Activated naive CD8-positive, alpha-beta T cell treated with anti-CD3 and anti-CD28 coated beads, Interleukin-2, amount 10 ng/mL, durations not matched to agents 7 days and 5 days (primary cell): ENCODE data around the gene CDKAL1. TPM values are rescaled to one million over a fixed set of nuclear protein-coding genes. Genes with fewer than 3 reads are reported as not detected.

Source experiments
- ATAC-seq: fragments of 150-1000 bp; cut with Tn5 transposase; one replicate; pipeline ENCODE4 v1.10.0; 2021; ENCODE audit warnings: low read depth, moderate library complexity
- POLR2A ChIA-PET: fragments of 350-600 bp; sonication (Branson Sonifier 250); formaldehyde crosslinking; loops from one replicate; lab custom pipeline; 2021; ENCODE audit warnings: antibody characterized with exemption; lab: Charles Lee
- DNase-seq: peaks from one replicate; pipeline ENCODE4 v3.0.0; 2021
- H3K27ac Mint-ChIP-seq: one replicate; pipeline ENCODE4 v1.8.0; 2022; ENCODE audit warnings: mild to moderate bottlenecking, mixed read lengths
- H3K27me3 Mint-ChIP-seq: one replicate; pipeline ENCODE4 v1.8.0; 2022; ENCODE audit warnings: mild to moderate bottlenecking, moderate library complexity, mixed read lengths
- H3K36me3 Mint-ChIP-seq: one replicate; pipeline ENCODE4 v1.8.0; 2021; ENCODE audit warnings: mild to moderate bottlenecking, mixed read lengths
- H3K4me1 Mint-ChIP-seq: one replicate; pipeline ENCODE4 v1.8.0; 2021; ENCODE audit warnings: mixed read lengths
- H3K4me3 Mint-ChIP-seq: one replicate; pipeline ENCODE4 v1.8.0; 2022; ENCODE audit warnings: mild to moderate bottlenecking, moderate library complexity, mixed read lengths
- H3K9me3 Mint-ChIP-seq: one replicate; pipeline ENCODE4 v1.8.0; 2021; ENCODE audit warnings: mixed read lengths
- total RNA-seq, 2 experiments: library from RNA; stranded (reverse); gene quantifications; one replicate each; pipeline ENCODE4 v1.2.3, GENCODE V29; 2021

Gene CDKAL1
- total RNA-seq, 2 experiments from 2014 or later, result 22.7 to 24.4 TPM

DNA sequence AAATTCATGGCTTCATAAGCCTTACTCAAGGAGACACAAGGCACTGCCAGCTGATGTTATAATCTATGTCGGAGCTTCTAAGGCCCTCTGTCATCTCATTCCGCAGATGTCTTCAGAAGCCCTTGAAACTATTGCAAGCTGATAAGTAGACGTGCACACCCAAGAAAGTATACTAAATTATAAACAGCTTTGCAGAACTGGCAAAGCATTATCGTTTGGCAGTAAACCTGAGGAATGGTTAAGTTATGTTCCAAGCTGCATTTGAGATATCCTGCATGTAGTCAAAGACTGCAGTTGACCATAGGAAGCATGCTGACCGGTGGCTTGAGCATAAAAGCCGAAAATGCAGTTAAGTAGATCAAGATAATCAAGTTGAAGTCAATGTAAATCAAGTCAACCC lies 633.5 kb downstream of the CDKAL1 start:
- Mint-ChIP-seq H3K27me3 (no peaks in the 10 kb centered on the region), H3K9me3 (peaks cover 2% of the 10 kb centered on the region), H3K27ac (no peak overlapping the region), H3K4me3 (no peak overlapping the region), H3K36me3 (peaks cover 5% of the 10 kb centered on the region), H3K4me1 (peaks cover 27% of the 10 kb centered on the region)
- ATAC-seq, result no peak
- POLR2A ChIA-PET, result no interaction called here
- DNase-seq, result no peak

DNA sequence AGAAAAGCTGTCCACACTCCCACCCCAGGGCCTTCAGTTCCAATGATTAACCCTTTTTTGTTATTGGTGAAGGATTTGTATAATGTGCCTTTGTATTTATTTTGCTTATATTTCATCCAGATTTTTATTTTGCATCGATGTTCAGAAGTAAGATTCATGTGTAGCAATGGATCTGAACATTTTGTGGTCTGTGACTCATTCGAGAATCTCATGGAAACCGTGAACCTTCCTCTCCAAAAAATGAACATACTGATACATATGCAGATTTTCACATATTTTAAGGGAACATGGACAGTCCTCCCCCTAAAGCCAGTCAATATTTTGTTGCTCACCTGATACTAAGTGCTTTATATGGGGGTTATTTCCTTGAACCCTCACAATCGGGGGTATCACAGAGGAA lies 637.5 kb downstream of the CDKAL1 start:
- no peak for DNase-seq
- peaks cover 2% of the 10 kb centered on the region for H3K9me3 Mint-ChIP-seq

DNA sequence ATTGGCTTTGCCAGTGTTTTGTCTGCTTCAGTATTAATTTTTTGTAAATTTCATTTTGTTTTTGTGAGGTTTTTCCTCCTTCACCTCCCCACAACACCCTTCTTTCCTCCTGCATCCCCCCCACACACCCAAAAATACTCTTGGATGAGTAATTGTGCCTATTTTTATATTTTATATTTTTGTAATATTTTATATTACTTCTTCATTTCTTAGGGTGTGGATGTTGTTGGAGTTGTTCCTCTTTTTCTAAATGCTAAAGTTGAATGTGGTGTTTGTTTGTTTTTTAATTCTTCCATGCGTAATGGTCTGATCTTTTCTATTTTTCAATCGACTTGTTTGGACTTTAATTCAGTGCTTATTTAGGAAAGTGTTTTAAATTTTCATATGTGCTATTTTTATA lies 638.8 kb downstream of the CDKAL1 start:
- Mint-ChIP-seq H3K9me3 (peaks cover 2% of the 10 kb centered on the region), H3K4me3 (no peak overlapping the region), H3K36me3 (peaks cover 7% of the 10 kb centered on the region), H3K4me1 (no peaks in the 10 kb centered on the region), H3K27ac (no peak overlapping the region), H3K27me3 (no peaks in the 10 kb centered on the region)
- POLR2A ChIA-PET, result no interaction called here
- DNase-seq (no peak), ATAC-seq (no peak)

More for the DNA sequence above, 637.5 kb downstream of the CDKAL1 start:
- Mint-ChIP-seq H3K27me3 (no peaks in the 10 kb centered on the region), H3K36me3 (peaks cover 7% of the 10 kb centered on the region), H3K27ac (no peak overlapping the region), H3K4me1 (no peaks in the 10 kb centered on the region), H3K4me3 (no peak overlapping the region)
- no peak for ATAC-seq
- POLR2A ChIA-PET, result no interaction called here

DNA sequence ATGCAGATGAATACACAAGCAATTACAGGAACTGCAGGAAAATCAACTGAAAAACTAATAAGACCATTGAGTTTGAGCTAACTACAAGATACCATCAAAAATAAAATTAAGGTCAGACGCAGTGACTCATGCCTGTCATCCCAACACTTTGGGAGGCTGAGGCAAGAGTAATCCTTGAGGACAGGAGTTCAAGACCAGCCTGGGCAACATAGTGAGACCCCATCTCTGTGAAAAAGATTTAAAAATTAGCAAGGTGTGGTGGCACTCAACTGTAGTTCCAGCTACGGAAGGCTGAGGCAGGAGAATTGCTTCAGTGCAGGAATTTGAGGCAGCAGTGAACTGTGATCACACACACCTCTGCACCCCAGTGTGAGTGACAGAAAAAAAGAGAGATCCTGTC lies 639.4 kb downstream of the CDKAL1 start:
- ATAC-seq (no peak), DNase-seq (no peak)
- Mint-ChIP-seq H3K9me3 (peaks cover 2% of the 10 kb centered on the region), H3K27me3 (no peaks in the 10 kb centered on the region), H3K36me3 (peaks cover 7% of the 10 kb centered on the region), H3K4me3 (no peak overlapping the region), H3K27ac (no peak overlapping the region), H3K4me1 (no peaks in the 10 kb centered on the region)
- POLR2A ChIA-PET, result no interaction called here

DNA sequence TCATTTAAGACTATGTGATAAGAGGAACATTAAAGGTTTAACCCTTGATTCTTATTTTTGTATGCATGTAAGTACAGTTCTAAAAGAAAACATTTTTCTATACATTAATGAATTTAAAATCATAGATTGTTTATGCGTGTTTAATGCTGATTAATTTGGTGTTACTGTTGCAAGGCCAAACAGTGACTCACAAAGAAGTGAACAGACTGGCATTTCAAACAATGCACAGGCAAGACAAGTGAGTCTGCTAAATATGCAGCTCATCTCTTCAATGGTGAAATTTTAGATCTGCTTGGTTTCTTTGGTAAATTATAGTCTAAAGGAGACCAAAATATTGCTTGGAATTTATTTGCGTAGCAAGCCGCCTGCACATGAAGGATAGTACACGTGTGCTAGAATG lies 641.9 kb downstream of the CDKAL1 start:
- H3K4me1 Mint-ChIP-seq, result no peaks in the 10 kb centered on the region
- H3K27ac Mint-ChIP-seq, result no peak overlapping the region
- no peak overlapping the region for H3K4me3 Mint-ChIP-seq
- H3K27me3 Mint-ChIP-seq, result no peaks in the 10 kb centered on the region
- peaks cover 6% of the 10 kb centered on the region for H3K9me3 Mint-ChIP-seq
- peaks cover 8% of the 10 kb centered on the region for H3K36me3 Mint-ChIP-seq
- ATAC-seq, result no peak
- DNase-seq, result no peak
- POLR2A ChIA-PET, result no interaction called here

DNA sequence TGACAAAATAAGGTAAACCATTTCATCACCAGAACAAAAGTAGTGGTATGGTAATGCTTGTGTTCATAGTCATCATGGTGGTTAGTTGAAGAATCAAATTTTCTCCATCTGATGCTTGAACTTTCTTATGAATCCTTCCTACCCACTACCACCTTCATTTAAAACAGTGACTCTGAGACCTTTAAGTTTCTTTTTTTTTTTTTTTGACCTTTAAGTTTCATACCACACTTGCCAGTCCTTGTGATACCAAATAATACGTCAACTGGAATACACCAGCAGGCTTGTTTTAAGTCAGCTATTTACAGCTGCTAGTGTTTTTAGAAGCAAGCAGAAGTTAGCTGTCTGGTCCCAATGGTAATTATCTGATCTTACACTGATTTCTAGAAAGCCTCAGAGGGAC lies 645.9 kb downstream of the CDKAL1 start:
- no peaks in the 10 kb centered on the region for H3K27me3 Mint-ChIP-seq
- H3K36me3 Mint-ChIP-seq, result peaks cover 6% of the 10 kb centered on the region
- no peak overlapping the region for H3K4me3 Mint-ChIP-seq
- H3K27ac Mint-ChIP-seq, result no peak overlapping the region
- DNase-seq (no peak), ATAC-seq (no peak)
- H3K9me3 Mint-ChIP-seq, result peaks cover 6% of the 10 kb centered on the region
- H3K4me1 Mint-ChIP-seq, result no peaks in the 10 kb centered on the region
- POLR2A ChIA-PET, result no interaction called here

DNA sequence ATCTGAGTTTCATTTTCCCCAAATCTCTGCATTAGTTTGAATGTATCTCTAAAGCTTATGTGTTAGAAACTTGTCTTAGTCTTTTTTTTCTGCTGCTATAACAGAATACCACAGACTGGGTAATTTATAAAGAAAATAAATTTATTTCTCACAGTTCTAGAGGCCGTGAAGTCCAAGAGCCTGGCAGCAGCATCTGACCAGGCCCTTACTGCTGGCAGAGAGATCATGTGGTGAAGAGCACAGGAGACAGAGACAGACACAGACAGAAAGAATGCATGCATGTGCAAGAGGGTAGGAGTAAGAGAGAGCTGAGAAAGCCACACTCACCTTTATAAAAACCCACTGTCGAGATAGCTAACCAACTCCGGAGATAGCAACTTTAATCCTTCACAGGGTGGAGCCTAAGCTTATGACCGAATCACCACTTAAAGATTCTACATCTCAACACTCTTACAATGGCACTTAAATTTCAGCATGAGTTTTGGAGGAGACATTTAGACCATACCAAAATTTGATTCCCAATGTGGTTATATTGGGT lies 646.6 kb downstream of the CDKAL1 start:
- ATAC-seq (no peak), DNase-seq (no peak)
- H3K36me3 Mint-ChIP-seq, result peaks cover 6% of the 10 kb centered on the region
- H3K4me3 Mint-ChIP-seq, result no peak overlapping the region
- POLR2A ChIA-PET, result no interaction called here
- H3K9me3 Mint-ChIP-seq, result peaks cover 6% of the 10 kb centered on the region
- H3K27me3 Mint-ChIP-seq, result no peaks in the 10 kb centered on the region
- H3K4me1 Mint-ChIP-seq, result no peaks in the 10 kb centered on the region
- H3K27ac Mint-ChIP-seq, result no peak overlapping the region

DNA sequence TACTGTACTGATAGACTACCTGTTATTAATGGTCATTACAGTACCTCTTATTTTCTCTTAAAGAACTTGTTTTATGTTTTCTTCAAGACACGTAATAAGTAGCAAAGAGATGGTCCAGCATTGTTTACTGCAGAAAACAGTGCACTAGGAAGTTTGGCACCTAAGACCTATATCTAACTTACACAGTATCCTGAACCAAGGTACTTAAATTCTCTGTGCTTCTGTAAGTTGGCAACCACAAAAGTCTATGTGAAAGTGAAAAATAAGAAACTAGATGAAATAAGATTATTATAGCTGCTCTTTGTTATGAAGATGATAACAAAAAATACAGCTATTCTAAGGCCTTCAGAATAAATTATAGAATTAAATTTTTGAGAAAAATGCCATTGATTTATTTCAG lies 647.6 kb downstream of the CDKAL1 start:
- Mint-ChIP-seq H3K27me3 (no peaks in the 10 kb centered on the region), H3K4me1 (no peaks in the 10 kb centered on the region), H3K9me3 (peaks cover 6% of the 10 kb centered on the region), H3K27ac (no peak overlapping the region), H3K4me3 (no peak overlapping the region), H3K36me3 (peaks cover 6% of the 10 kb centered on the region)
- DNase-seq (no peak), ATAC-seq (no peak)
- POLR2A ChIA-PET, result no interaction called here

DNA sequence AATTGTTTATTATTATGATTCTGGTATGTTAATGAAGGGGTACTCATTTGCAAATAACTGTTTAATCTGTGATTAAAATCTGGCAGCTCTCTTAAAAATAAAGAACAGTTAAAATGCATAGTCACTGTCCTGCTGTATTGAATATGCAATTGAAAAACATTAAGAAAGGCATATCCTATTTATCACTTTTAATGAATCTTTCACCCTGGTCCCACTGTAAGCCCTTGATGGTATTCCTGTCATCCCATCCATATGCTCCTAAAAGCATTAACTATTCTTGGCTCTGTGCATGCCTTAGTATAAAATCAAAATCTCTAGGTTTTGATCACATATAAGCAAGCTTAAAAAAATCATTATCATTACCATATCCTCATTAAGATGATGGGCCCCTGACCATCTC lies 648.3 kb downstream of the CDKAL1 start:
- no peak overlapping the region for H3K4me3 Mint-ChIP-seq
- ATAC-seq, result no peak
- H3K4me1 Mint-ChIP-seq, result no peaks in the 10 kb centered on the region

DNA sequence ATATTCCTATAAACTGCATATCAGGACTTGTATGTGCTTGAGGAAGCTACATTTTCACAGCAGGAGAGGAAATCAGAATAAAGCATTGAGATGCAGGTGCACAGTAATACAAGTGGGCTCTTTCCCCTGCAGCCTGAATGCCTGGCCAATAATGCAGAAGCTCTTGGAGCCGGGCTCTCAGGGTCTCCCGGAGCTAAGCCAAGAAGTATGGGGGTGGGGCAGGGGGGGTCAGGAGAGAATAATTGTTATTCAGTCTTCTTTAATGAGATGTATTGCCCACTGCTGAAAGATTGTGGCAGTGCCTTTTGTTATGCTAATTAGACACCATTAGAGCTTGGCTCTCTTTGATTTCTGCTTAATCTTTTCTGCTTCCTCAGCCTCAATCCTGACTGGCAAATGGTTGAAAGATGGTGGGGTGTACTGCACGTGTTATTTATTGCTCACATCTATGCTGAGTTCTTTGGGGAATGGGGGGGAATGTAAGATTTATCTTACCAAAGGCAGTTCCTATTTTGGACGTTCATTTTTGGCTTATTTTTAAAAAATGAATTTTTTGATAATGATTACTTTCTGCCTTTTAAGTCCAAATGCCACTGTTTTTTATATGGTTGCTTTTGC lies 651.7 kb downstream of the CDKAL1 start:
- POLR2A ChIA-PET, result no interaction called here
- no peaks in the 10 kb centered on the region for H3K27me3 Mint-ChIP-seq
- ATAC-seq, result no peak

More for the DNA sequence above, 648.3 kb downstream of the CDKAL1 start:
- POLR2A ChIA-PET, result no interaction called here
- Mint-ChIP-seq H3K27me3 (no peaks in the 10 kb centered on the region), H3K27ac (no peak overlapping the region), H3K9me3 (peaks cover 6% of the 10 kb centered on the region), H3K36me3 (peaks cover 6% of the 10 kb centered on the region)
- no peak for DNase-seq

DNA sequence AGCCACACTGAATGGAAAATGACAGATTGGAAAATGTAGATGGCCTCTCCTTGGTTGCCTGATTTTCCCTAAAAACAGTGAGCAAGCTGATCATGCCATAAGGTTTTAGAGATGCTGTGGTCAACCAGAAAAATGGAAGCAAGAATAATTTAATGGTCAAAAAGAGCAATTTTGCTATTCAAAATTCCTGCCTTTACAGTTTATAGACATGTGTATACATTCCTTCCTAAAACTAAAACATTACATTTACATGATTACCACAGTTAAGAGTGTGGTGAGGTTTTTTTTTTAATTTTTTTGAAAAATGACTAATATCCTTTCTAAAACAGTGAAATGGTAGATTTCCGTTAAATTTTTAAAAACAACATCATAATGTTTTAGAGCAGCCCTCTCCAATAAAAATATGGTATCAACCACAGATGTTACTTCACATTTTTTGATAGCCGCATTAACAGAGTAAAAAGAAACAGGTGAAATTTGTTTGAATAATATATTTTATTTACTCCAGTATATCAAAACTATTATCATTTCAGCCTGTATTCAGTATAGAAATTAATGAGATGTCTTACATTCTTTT lies 652.3 kb downstream of the CDKAL1 start:
- Mint-ChIP-seq H3K4me1 (peaks cover 10% of the 10 kb centered on the region), H3K36me3 (peaks cover 4% of the 10 kb centered on the region), H3K27ac (no peak overlapping the region), H3K9me3 (no peaks in the 10 kb centered on the region), H3K4me3 (no peak overlapping the region), H3K27me3 (no peaks in the 10 kb centered on the region)
- no peak for DNase-seq
- POLR2A ChIA-PET, result no interaction called here
- ATAC-seq, result no peak

More for the DNA sequence above, 651.7 kb downstream of the CDKAL1 start:
- H3K27ac Mint-ChIP-seq, result no peak overlapping the region
- peaks cover under 1% of the 10 kb centered on the region for H3K9me3 Mint-ChIP-seq
- H3K4me1 Mint-ChIP-seq, result peaks cover 7% of the 10 kb centered on the region
- H3K4me3 Mint-ChIP-seq, result no peak overlapping the region
- DNase-seq, result no peak
- H3K36me3 Mint-ChIP-seq, result peaks cover 5% of the 10 kb centered on the region

DNA sequence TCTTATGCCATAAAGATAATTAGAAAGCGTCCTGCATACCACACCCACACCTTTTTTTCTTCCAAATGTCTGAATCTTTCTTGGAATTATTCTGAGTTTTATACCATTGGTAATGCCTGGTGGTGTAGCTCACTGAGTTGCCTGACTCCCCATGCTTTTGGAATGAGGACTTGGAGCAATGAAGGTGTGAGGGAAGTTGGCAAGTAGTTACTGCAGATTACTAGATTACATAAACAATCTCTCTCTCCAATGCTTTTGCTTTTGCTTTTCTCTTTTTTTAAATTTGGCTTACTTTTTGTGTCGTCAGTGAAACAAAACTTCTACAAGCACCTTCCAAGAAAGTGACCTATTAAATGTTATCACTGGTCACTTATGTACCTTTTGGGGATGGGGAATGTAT lies 653.2 kb downstream of the CDKAL1 start:
- Mint-ChIP-seq H3K4me3 (no peak overlapping the region), H3K27ac (no peak overlapping the region), H3K4me1 (peaks cover 10% of the 10 kb centered on the region), H3K9me3 (no peaks in the 10 kb centered on the region), H3K27me3 (no peaks in the 10 kb centered on the region), H3K36me3 (peaks cover 4% of the 10 kb centered on the region)
- DNase-seq (no peak), ATAC-seq (no peak)
- POLR2A ChIA-PET, result no interaction called here

DNA sequence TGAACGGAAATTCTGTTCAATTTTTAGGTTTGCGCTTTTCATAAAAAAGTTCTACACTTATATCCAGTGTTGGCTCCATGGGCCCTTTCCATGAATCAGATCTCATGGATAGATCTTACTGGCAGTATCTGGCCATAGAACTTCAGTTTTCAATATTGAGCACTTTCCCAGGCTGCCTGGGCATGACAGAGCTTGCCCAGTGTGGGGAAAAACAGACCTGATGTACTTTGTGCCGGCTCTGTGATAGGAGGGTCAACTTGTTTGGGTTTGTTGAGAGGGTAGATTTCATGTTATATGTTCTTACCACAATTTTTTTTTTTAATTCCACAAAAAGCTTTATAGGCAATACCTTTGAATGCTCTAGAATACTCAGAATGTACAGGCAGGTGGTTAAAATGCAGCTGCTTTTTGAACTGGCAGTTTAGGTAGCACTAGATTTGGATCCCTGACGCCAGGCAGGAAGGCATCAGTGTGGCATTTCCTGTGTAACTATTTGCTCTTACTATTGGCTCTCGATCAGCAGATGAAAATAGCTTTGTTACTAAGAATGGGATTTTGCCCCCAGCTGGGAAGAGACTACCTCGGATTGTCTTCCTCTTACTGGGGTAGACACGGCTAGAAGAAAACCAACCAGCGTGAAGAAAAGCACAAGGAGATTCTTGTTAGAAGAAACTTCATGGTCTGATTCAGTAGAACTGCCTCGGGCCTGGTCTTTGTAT lies 654.4 kb downstream of the CDKAL1 start:
- Mint-ChIP-seq H3K4me1 (peaks cover 10% of the 10 kb centered on the region), H3K9me3 (peaks cover 2% of the 10 kb centered on the region), H3K27me3 (no peaks in the 10 kb centered on the region), H3K36me3 (peaks cover 5% of the 10 kb centered on the region), H3K27ac (no peak overlapping the region), H3K4me3 (no peak overlapping the region)
- DNase-seq, result no peak
- no peak for ATAC-seq
- POLR2A ChIA-PET, result no interaction called here

DNA sequence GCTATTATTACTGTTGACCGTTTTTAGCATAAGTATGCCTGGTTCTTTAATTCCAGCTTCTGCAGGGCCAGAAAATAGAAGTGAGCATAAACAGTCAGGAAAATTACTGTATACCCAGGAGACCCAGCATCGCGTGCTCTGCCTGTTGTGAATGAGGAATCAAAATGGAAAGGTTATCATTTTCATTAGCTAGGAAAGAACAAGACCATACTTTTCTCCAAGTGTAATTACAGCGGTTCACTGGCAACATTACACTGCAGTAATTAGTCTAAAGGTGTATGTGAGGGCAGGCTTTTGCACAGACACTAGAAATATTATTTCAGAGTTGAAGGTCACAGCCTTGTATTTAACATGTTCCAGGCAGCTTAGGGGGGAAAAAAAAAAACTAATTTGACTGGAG lies 655.5 kb downstream of the CDKAL1 start:
- no peak for ATAC-seq
- Mint-ChIP-seq H3K27me3 (no peaks in the 10 kb centered on the region), H3K36me3 (peaks cover 6% of the 10 kb centered on the region), H3K27ac (no peak overlapping the region), H3K4me1 (peaks cover 15% of the 10 kb centered on the region), H3K4me3 (no peak overlapping the region), H3K9me3 (peaks cover 4% of the 10 kb centered on the region)
- no peak for DNase-seq
- POLR2A ChIA-PET, result no interaction called here
